ENCODE results near the gene SLC16A7.

GRCh38 chr12:59665701-59666100, 69.9 kb downstream of the SLC16A7 start:
- TF ChIP-seq CTCF (IDR thresholded peaks at IDR 0.05 in 8 of 11, conservative IDR thresholded peaks at IDR 0.05 in 3 of 11) (no peak), POLR2AphosphoS5 (IDR thresholded peaks at IDR 0.05) (no peak), POLR2A (IDR thresholded peaks at IDR 0.05) (no peak)
